ENCODE data around the gene MARCHF3. TPM values are rescaled to one million over a fixed set of nuclear protein-coding genes. Genes with fewer than 3 reads are reported as not detected.
"Not testable (repeated sequence)": the region's sequence is repeated elsewhere in the genome, so short reads cannot be mapped to it uniquely, and the experiment has no call there.

MARCHF3 gene
- total RNA-seq, 2 donors from 2014 or later = 10.4 to 34.1 TPM

DNA sequence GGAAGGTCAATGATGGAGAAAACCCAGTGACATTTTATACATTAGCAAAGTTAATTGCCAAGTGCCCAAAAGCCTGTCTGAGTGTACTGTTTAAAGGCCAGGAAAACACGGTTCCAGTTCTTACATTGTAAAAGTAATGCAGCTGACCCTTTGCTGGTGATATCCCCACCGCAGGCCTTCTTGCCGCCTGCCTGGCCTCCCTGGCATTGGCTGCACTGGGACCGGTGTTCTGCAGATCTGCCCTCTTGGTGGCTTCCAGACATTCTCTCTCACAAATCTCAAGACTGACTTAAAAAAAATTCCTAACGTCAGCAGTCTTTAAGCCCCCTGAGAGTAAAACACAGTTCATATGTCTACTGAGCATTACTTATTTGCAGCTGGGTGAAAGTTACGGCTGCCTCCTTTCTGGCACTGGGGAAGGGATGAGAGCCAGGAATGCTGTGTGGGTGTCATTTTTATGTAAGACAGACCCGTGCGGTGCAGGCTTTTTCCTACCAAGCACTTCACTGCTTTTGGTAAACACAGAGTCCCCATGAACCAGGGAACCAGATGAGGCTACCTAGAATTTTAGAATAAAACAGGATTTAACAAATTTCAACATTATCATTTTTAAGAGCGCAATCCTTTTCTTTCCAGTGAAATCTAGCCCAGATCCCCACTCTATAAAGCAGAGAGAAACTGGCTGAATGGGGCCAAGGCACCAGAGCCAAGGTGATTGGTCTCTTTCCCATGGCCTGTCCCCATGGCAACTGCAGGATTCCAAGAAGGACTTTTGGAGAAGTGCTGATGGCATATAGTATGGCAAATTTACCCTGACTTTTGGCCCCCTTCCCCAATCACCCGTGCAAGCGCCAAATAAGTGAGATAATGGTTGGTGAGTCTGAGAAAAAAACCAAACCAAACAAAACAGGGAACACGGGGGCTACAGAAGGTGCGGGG lies 172.6 kb downstream of the MARCHF3 start:
- H3K9me3 ChIP-seq = no peaks in the 10 kb centered on the region
- H3K36me3 ChIP-seq = no peaks in the 10 kb centered on the region
- no peaks in the 10 kb centered on the region for H3K27me3 ChIP-seq (replicated peaks; ENCODE audit: insufficient read depth)
- DNase-seq (ENCODE audit: low spot score) (no peak), ATAC-seq (ENCODE audit: insufficient number of reproducible peaks, low FRiP score, low read depth) (no peak)
- no peak overlapping the region for H3K4me3 ChIP-seq
- no peak overlapping the region for H3K27ac ChIP-seq
- no peak for TF ChIP-seq CTCF (IDR thresholded peaks at IDR 0.05)
- H3K4me1 ChIP-seq (ENCODE audit: control insufficient read depth in 1 of 2, low read depth in 2 of 2) = peaks cover 0 to 2% of the 10 kb centered on the region in 2 donors

DNA sequence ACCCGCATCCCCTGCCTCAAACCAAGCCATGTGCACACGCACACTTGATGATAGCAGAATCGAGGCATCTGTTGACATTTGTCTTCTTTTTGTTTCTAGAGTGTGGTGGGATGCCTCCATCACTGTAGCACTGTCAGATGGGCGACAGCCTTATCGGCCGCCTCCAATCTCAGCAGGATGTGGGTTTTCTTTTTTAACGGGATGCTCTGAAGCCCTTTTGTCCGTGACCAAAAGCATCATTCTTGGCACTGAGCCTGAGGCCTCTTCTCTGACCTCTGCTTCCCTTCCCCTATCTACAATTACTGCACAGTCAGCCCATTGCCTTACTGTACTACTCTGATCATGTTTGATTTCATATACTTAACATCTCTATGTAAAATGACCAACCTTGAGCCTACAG lies 175.1 kb downstream of the MARCHF3 start:
- H3K9me3 ChIP-seq = no peaks in the 10 kb centered on the region
- no peak for TF ChIP-seq CTCF (IDR thresholded peaks at IDR 0.05)
- no peak for DNase-seq (ENCODE audit: low spot score)
- no peak overlapping the region for H3K4me3 ChIP-seq
- peaks cover 6 to 18% of the 10 kb centered on the region in 2 donors for H3K4me1 ChIP-seq (ENCODE audit: control insufficient read depth in 1 of 2, low read depth in 2 of 2)
- H3K27me3 ChIP-seq (replicated peaks; ENCODE audit: insufficient read depth) = no peaks in the 10 kb centered on the region
- ATAC-seq (ENCODE audit: insufficient number of reproducible peaks, low FRiP score, low read depth) = no peak
- no peaks in the 10 kb centered on the region for H3K36me3 ChIP-seq
- H3K27ac ChIP-seq = no peak overlapping the region

DNA sequence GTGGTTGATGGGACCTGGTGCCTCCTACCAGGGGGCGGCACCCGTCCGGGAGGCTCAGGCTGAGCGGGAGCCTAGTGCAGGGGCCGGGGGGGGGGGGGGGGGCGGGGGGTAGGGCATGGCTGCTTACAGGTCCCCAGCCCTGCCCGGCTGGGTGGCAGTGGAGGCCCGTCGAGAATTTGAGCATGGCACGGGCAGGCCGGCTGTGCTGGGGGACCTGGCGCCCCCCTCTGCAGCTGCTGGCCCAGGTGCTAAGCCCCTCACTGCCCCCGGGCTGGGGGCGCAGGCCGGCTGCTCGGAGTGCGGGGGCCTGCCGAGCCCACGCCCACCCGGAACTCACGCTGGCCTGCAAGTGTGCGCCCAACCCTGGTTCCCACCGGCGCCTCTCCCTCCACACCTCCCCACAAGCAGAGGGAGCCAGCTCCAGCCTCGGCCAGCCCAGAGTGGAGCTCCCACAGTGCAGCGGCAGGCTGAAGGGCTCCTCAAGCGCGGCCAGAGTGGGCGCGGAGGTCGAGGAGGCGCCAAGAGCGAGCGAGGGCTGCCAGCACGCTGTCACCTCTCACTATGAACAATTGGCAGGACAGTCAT lies 175.7 kb downstream of the MARCHF3 start:
- no peaks in the 10 kb centered on the region for H3K9me3 ChIP-seq
- no peak overlapping the region for H3K27ac ChIP-seq
- no peak for ATAC-seq (ENCODE audit: insufficient number of reproducible peaks, low FRiP score, low read depth)
- no peak overlapping the region for H3K4me3 ChIP-seq
- H3K27me3 ChIP-seq (replicated peaks; ENCODE audit: insufficient read depth) = no peaks in the 10 kb centered on the region
- H3K4me1 ChIP-seq (ENCODE audit: control insufficient read depth in 1 of 2, low read depth in 2 of 2) = peaks cover 6 to 18% of the 10 kb centered on the region in 2 donors
- H3K36me3 ChIP-seq = no peaks in the 10 kb centered on the region
- no peak for DNase-seq (ENCODE audit: low spot score)
- TF ChIP-seq CTCF (IDR thresholded peaks at IDR 0.05) = no peak

- H3K4me3 ChIP-seq; H3K9me3 ChIP-seq; ATAC-seq (ENCODE audit: insufficient number of reproducible peaks, low FRiP score, low read depth); H3K27me3 ChIP-seq (replicated peaks; ENCODE audit: insufficient read depth); H3K27ac ChIP-seq; DNase-seq (ENCODE audit: low spot score); H3K36me3 ChIP-seq: not testable (repeated sequence)
- H3K4me1 ChIP-seq (ENCODE audit: control insufficient read depth in 1 of 2, low read depth in 2 of 2) = peaks cover 6 to 19% of the 10 kb centered on the region in 2 donors
Measured at GRCh38 chr5:126853541-126854307, 176.6 kb downstream of the MARCHF3 start.

- no peaks in the 10 kb centered on the region for H3K27me3 ChIP-seq (replicated peaks; ENCODE audit: insufficient read depth)
- H3K4me1 ChIP-seq (ENCODE audit: control insufficient read depth in 1 of 2, low read depth in 2 of 2) = peaks cover 6 to 28% of the 10 kb centered on the region in 2 donors
- TF ChIP-seq CTCF (IDR thresholded peaks at IDR 0.05) = no peak
- no peak overlapping the region for H3K4me3 ChIP-seq
- no peak for DNase-seq (ENCODE audit: low spot score)
- ATAC-seq (ENCODE audit: insufficient number of reproducible peaks, low FRiP score, low read depth) = no peak
- H3K27ac ChIP-seq = peak overlapping the region in 1 of 2 donors; percentile 36
- no peaks in the 10 kb centered on the region for H3K36me3 ChIP-seq
- H3K9me3 ChIP-seq = no peaks in the 10 kb centered on the region
Measured at GRCh38 chr5:126852841-126853271, 177.5 kb downstream of the MARCHF3 start.
